ENCODE measurements around the gene ORM2.

ORM2 gene

GRCh38 chr9:114303977-114304376, 25.7 kb upstream of the ORM2 start:
- Histone ChIP-seq H3K4me1 (ENCODE audit: insufficient read depth, insufficient read length) (no peaks in the 10 kb centered on the region), H3K36me3 (ENCODE audit: insufficient read depth, insufficient read length, low read length) (peaks cover 97% of the 10 kb centered on the region), H3K4me3 (ENCODE audit: insufficient read length, low read depth) (no peak overlapping the region), H3K9ac (ENCODE audit: insufficient read length, low read depth) (no peak overlapping the region), H3K27me3 (ENCODE audit: insufficient read depth, insufficient read length) (no peaks in the 10 kb centered on the region), H3K9me3 (ENCODE audit: insufficient read depth, low read length) (no peaks in the 10 kb centered on the region)
- no peak for DNase-seq (ENCODE audit: low read depth, low spot score)
- TF ChIP-seq ZNF274 (IDR thresholded peaks at IDR 0.05; ENCODE audit: low read depth, low read length) = no peak
- no peak for TF ChIP-seq SUZ12 (IDR thresholded peaks at IDR 0.05; ENCODE audit: extremely low read depth, insufficient read depth, insufficient read length)
- no peak for TF ChIP-seq YY1 (IDR thresholded peaks at IDR 0.05; ENCODE audit: insufficient read depth, insufficient read length)

GRCh38 chr9:114304416-114305188, 25.1 kb upstream of the ORM2 start:
- Histone ChIP-seq H3K9me3 (ENCODE audit: insufficient read depth, low read length) (no peaks in the 10 kb centered on the region), H3K4me1 (ENCODE audit: insufficient read depth, insufficient read length) (no peaks in the 10 kb centered on the region), H3K4me3 (ENCODE audit: insufficient read length, low read depth) (no peak overlapping the region), H3K36me3 (ENCODE audit: insufficient read depth, insufficient read length, low read length) (peaks cover 97% of the 10 kb centered on the region), H3K9ac (ENCODE audit: insufficient read length, low read depth) (no peak overlapping the region), H3K27me3 (ENCODE audit: insufficient read depth, insufficient read length) (no peaks in the 10 kb centered on the region)
- no peak for TF ChIP-seq ZNF274 (IDR thresholded peaks at IDR 0.05; ENCODE audit: low read depth, low read length)
- no peak for TF ChIP-seq SUZ12 (IDR thresholded peaks at IDR 0.05; ENCODE audit: extremely low read depth, insufficient read depth, insufficient read length)
- TF ChIP-seq YY1 (IDR thresholded peaks at IDR 0.05; ENCODE audit: insufficient read depth, insufficient read length) = no peak
- no peak for DNase-seq (ENCODE audit: low read depth, low spot score)

GRCh38 chr9:114307899-114308267, 21.8 kb upstream of the ORM2 start:
- DNase-seq (ENCODE audit: low read depth, low spot score) = no peak
- Histone ChIP-seq H3K4me1 (ENCODE audit: insufficient read depth, insufficient read length) (no peaks in the 10 kb centered on the region), H3K4me3 (ENCODE audit: insufficient read length, low read depth) (no peak overlapping the region), H3K9ac (ENCODE audit: insufficient read length, low read depth) (no peak overlapping the region), H3K9me3 (ENCODE audit: insufficient read depth, low read length) (no peaks in the 10 kb centered on the region), H3K36me3 (ENCODE audit: insufficient read depth, insufficient read length, low read length) (peaks cover 87% of the 10 kb centered on the region), H3K27me3 (ENCODE audit: insufficient read depth, insufficient read length) (no peaks in the 10 kb centered on the region)
- TF ChIP-seq YY1 (IDR thresholded peaks at IDR 0.05; ENCODE audit: insufficient read depth, insufficient read length) = no peak
- no peak for TF ChIP-seq ZNF274 (IDR thresholded peaks at IDR 0.05; ENCODE audit: low read depth, low read length)
- no peak for TF ChIP-seq SUZ12 (IDR thresholded peaks at IDR 0.05; ENCODE audit: extremely low read depth, insufficient read depth, insufficient read length)

GRCh38 chr9:114308361-114308950, 21.2 kb upstream of the ORM2 start:
- Histone ChIP-seq H3K27me3 (ENCODE audit: insufficient read depth, insufficient read length) (no peaks in the 10 kb centered on the region), H3K36me3 (ENCODE audit: insufficient read depth, insufficient read length, low read length) (peaks cover 84% of the 10 kb centered on the region), H3K9me3 (ENCODE audit: insufficient read depth, low read length) (no peaks in the 10 kb centered on the region), H3K4me1 (ENCODE audit: insufficient read depth, insufficient read length) (no peaks in the 10 kb centered on the region), H3K4me3 (ENCODE audit: insufficient read length, low read depth) (no peak overlapping the region), H3K9ac (ENCODE audit: insufficient read length, low read depth) (no peak overlapping the region)
- no peak for TF ChIP-seq YY1 (IDR thresholded peaks at IDR 0.05; ENCODE audit: insufficient read depth, insufficient read length)
- no peak for TF ChIP-seq ZNF274 (IDR thresholded peaks at IDR 0.05; ENCODE audit: low read depth, low read length)
- no peak for TF ChIP-seq SUZ12 (IDR thresholded peaks at IDR 0.05; ENCODE audit: extremely low read depth, insufficient read depth, insufficient read length)
- no peak for DNase-seq (ENCODE audit: low read depth, low spot score)

- no peak for TF ChIP-seq ZNF274 (IDR thresholded peaks at IDR 0.05; ENCODE audit: low read depth, low read length)
- TF ChIP-seq YY1 (IDR thresholded peaks at IDR 0.05; ENCODE audit: insufficient read depth, insufficient read length) = no peak
- TF ChIP-seq SUZ12 (IDR thresholded peaks at IDR 0.05; ENCODE audit: extremely low read depth, insufficient read depth, insufficient read length) = no peak
- Histone ChIP-seq H3K36me3 (ENCODE audit: insufficient read depth, insufficient read length, low read length) (peaks cover 78% of the 10 kb centered on the region), H3K9ac (ENCODE audit: insufficient read length, low read depth) (no peak overlapping the region), H3K27me3 (ENCODE audit: insufficient read depth, insufficient read length) (no peaks in the 10 kb centered on the region), H3K9me3 (ENCODE audit: insufficient read depth, low read length) (no peaks in the 10 kb centered on the region), H3K4me1 (ENCODE audit: insufficient read depth, insufficient read length) (no peaks in the 10 kb centered on the region), H3K4me3 (ENCODE audit: insufficient read length, low read depth) (no peak overlapping the region)
- no peak for DNase-seq (ENCODE audit: low read depth, low spot score)
These were observed 20.6 kb upstream of the ORM2 start for GRCh38 chr9:114309096-114309495.

GRCh38 chr9:114310471-114311450, 18.9 kb upstream of the ORM2 start:
- Histone ChIP-seq H3K36me3 (ENCODE audit: insufficient read depth, insufficient read length, low read length) (peaks cover 61% of the 10 kb centered on the region), H3K4me1 (ENCODE audit: insufficient read depth, insufficient read length) (no peaks in the 10 kb centered on the region), H3K27me3 (ENCODE audit: insufficient read depth, insufficient read length) (no peaks in the 10 kb centered on the region), H3K4me3 (ENCODE audit: insufficient read length, low read depth) (no peak overlapping the region), H3K9ac (ENCODE audit: insufficient read length, low read depth) (no peak overlapping the region), H3K9me3 (ENCODE audit: insufficient read depth, low read length) (no peaks in the 10 kb centered on the region)
- no peak for DNase-seq (ENCODE audit: low read depth, low spot score)
- TF ChIP-seq ZNF274 (IDR thresholded peaks at IDR 0.05; ENCODE audit: low read depth, low read length) (no peak), YY1 (IDR thresholded peaks at IDR 0.05; ENCODE audit: insufficient read depth, insufficient read length) (no peak), SUZ12 (IDR thresholded peaks at IDR 0.05; ENCODE audit: extremely low read depth, insufficient read depth, insufficient read length) (no peak)
